Right lobe of liver (tissue), 6 donors: Measurements from ENCODE around the gene SERPINF2. TPM values are rescaled to one million over a fixed set of nuclear protein-coding genes. Genes with fewer than 3 reads are reported as not detected.
A peak's percentile ranks its signal among the peaks of the same experiment; 100 is the strongest.

Experiments used
- ATAC-seq, 4 donors: fragments of 200-7000 bp; cut with Tn5 transposase; one replicate each; pipeline ENCODE4 v1.9.1; 2020; ENCODE audit warnings: mild to moderate bottlenecking in 4 of 4, moderate library complexity in 4 of 4
- DNase-seq, 3 donors: peaks; one replicate each; pipeline ENCODE4 v3.0.0-alpha.2; 2020
- H3K27ac ChIP-seq, 3 donors: fragments of 200-600 bp; one replicate each; pipeline ENCODE4 v1.8.0; 2022
- H3K27me3 ChIP-seq, 2 donors: fragments of 200-600 bp; one replicate each; pipeline ENCODE4 v1.8.0; 2022
- H3K36me3 ChIP-seq, 4 donors: fragments of 200-600 bp; sonication (generic) in 1 of 4; one replicate each; pipeline versions ENCODE4 v1.5.1 to v1.8.0; 2017 to 2022; ENCODE audit warnings: control low read depth in 1 of 4
- H3K4me1 ChIP-seq, 4 donors: fragments of 200-600 bp; sonication (generic) in 1 of 4; one replicate each; pipeline versions ENCODE4 v1.5.1 to v1.8.0; 2017 to 2022; ENCODE audit warnings: control low read depth in 1 of 4
- H3K4me3 ChIP-seq, 3 donors: fragments of 200-600 bp; one replicate each; pipeline ENCODE4 v1.8.0; 2022
- H3K9me3 ChIP-seq, 4 donors: fragments of 200-600 bp; sonication (generic) in 1 of 4; one replicate each; pipeline versions ENCODE4 v1.5.1 to v1.8.0; 2017 to 2022; ENCODE audit warnings: control low read depth in 1 of 4
- CTCF ChIP-seq, 4 donors: fragments of 200-600 bp in 3 of 4; fragments of 450-650 bp in 1 of 4; IDR thresholded peaks; one replicate each; pipeline versions ENCODE4 v1.5.1 to v1.8.0; 2016 to 2022; ENCODE audit warnings: antibody characterized with exemption in 4 of 4, mild to moderate bottlenecking in 2 of 4
- POLR2A ChIP-seq: fragments of 450-650 bp; IDR thresholded peaks from one replicate; pipeline ENCODE4 v1.6.1; 2017; ENCODE audit warnings: antibody characterized with exemption, mild to moderate bottlenecking
- WGBS: methylation state at CpG from one replicate; pipeline ENCODE4 v1.1.6; 2018; ENCODE audit warnings: low coverage, low lambda C conversion rate; ENCODE audit not compliant: insufficient coverage; ENCODE audit errors: missing lambda C conversion rate; 5-methylcytosine and 5-hydroxymethylcytosine counted together
- intact Hi-C, 2 donors: fragments of 100-400 bp; cut with DNase I; formaldehyde crosslinking; loops; one replicate each; pipeline versions ENCODE4 v1.11.2 to v1.14.1; 2022
- total RNA-seq, 6 experiments: library from RNA; depleted of rRNA in 2 of 6; stranded (reverse); fragments of >200 nt in 2 of 6; fragmentation: NEBNext Ultra II Directional in 3 of 6; extraction: Animal tissue kit (Norgen Biotek cat#: 25700) in 3 of 6; gene quantifications; one replicate each; pipeline versions ENCODE4 v1.1.0 to v1.2.4, GENCODE V29; 2016 to 2023
- donor health status: DM: no; HTN: yes; CAD: no.
- donor health status: DM: no; HTN: no; CAD: no.
- donor health status: DM: no; HTN: no; CAD: no.
- donor health status: DM: no; HTN: yes; CAD: no.
- donor health status: DM: no; HTN: yes; CAD: no.

Gene SERPINF2
- total RNA-seq, 6 experiments from 2014 or later, result 1,040 to 1,391 (median 1,137) TPM

- Histone ChIP-seq H3K4me1 (peaks cover 0 to 25% (median 8%) of the 10 kb centered on the region in 4 donors), H3K27ac (peak overlapping the region; percentile 24 to 57 (median 31)), H3K27me3 (no peaks in the 10 kb centered on the region), H3K36me3 (peaks cover 0 to 17% (median 2%) of the 10 kb centered on the region in 4 donors), H3K9me3 (no peaks in the 10 kb centered on the region), H3K4me3 (no peak overlapping the region)
- no peak for DNase-seq
- 49% methylated on average over 8 of the region's 15 CpGs for WGBS
- no peak for TF ChIP-seq POLR2A
- TF ChIP-seq CTCF (IDR thresholded peaks at IDR 0.05), result no peak
- intact Hi-C loops, result loop anchor here (5.0 kb wide), 2 partner anchors 42 to 52 kb away; no protein-coding TSS in a partner anchor
- peak; percentile 2 to 17 (median 5) for ATAC-seq
Measured at GRCh38 chr17:1729966-1730325, 12.7 kb upstream of the SERPINF2 start.

DNA sequence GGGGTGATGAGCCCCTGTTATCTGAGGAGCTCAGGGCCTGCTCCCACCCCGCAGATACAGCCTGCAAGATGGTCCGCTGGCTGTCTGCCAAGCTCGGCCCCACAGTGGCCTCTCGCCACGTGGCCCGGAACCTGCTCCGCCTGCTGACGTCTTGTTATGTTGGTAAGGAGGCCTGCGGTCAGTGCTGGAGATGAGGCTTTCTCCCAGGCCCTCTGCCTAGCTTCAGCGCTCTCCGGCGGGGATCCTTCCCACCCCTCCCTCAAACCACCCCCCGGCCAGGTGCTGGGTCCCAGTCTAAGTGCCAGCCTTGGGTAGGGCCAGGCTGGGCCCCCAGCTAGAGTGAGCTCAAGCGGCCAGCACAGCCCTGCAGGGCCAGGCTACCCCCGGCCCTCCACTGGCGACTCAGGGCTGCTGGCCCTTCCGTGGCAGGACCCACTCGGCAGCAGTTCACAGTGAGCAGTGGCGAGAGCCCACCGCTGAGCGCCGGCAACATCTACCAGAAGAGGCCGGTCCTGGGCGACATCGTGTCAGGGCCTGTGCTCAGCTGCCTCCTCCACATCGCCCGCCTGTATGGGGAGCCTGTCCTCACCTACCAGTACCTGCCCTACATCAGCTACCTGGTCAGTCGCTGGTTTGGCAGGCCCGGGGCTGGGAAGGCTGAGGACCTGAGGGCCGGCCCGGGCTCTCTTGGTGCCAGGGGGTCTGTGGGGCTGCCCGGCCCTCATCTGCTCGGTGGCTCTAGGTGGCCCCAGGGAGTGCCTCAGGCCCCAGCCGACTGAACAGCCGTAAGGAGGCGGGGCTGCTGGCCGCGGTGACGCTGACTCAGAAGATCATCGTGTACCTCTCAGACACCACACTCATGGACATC lies 12.1 kb upstream of the SERPINF2 start:
- DNase-seq (peak in 2 of 3 donors; percentile 71), ATAC-seq (peak; percentile 8 to 47 (median 22))
- 90% methylated on average over 6 of the region's 40 CpGs for WGBS
- H3K9me3 ChIP-seq, result no peaks in the 10 kb centered on the region
- TF ChIP-seq CTCF (IDR thresholded peaks at IDR 0.05) (no peak), POLR2A (no peak)
- H3K4me3 ChIP-seq, result no peak overlapping the region
- intact Hi-C loops, result no loop called here
- peaks cover 0 to 17% (median 2%) of the 10 kb centered on the region in 4 donors for H3K36me3 ChIP-seq
- no peaks in the 10 kb centered on the region for H3K27me3 ChIP-seq
- peak overlapping the region; percentile 24 to 57 (median 31) for H3K27ac ChIP-seq
- H3K4me1 ChIP-seq, result peaks cover 0 to 23% (median 6%) of the 10 kb centered on the region in 4 donors

DNA sequence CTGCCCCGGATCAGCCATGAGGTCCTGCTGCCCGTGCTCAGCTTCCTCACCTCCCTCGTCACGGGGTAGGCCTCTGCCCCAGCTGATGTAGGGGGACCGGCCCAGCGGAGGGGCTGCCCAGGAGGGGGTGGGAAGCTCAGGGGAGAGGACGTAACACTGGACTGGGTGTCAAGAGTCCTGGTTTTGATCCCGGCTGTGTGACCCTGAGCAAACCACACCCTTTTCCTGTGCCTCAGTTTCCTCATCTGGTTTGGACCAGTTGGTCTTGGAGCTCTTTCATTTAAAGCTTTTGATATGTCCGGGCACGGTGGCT lies 11.5 kb upstream of the SERPINF2 start:
- Histone ChIP-seq H3K4me3 (no peak overlapping the region), H3K4me1 (peaks cover 0 to 23% (median 3%) of the 10 kb centered on the region in 4 donors), H3K36me3 (peaks cover 0 to 17% (median 2%) of the 10 kb centered on the region in 4 donors), H3K9me3 (no peaks in the 10 kb centered on the region), H3K27ac (no peak overlapping the region), H3K27me3 (no peaks in the 10 kb centered on the region)
- intact Hi-C loops, result no loop called here
- no CpG with 5 or more reads among the region's 10 CpGs for WGBS
- no peak for DNase-seq
- TF ChIP-seq CTCF (IDR thresholded peaks at IDR 0.05) (no peak), POLR2A (no peak)
- no peak for ATAC-seq

DNA sequence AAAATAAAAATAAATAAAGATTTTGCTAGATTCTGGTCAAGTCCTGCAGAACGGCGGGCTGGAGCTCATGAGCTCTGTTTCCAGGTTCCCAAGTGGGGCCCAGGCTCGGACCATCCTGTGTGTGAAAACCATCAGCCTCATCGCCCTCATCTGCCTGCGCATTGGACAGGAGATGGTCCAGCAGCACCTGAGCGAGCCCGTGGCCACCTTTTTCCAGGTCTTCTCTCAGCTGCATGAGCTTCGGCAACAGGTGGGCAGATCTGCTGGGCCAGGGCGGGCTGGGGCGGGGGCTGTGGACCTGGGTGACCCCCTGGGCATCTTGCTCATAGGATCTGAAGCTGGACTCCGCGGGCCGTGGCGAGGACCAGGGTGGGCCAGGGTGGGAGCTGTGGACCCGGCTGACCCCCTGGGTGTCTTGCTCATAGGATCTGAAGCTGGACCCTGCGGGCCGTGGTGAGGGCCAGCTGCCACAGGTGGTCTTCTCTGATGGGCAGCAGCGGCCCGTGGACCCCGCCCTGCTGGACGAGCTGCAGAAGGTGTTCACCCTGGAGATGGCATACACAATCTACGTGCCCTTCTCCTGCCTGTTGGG lies 10.3 kb upstream of the SERPINF2 start:
- no peak for TF ChIP-seq POLR2A
- TF ChIP-seq CTCF (IDR thresholded peaks at IDR 0.05), result no peak
- no peak overlapping the region for H3K4me3 ChIP-seq
- ATAC-seq (no peak), DNase-seq (no peak)
- H3K9me3 ChIP-seq, result no peaks in the 10 kb centered on the region
- H3K27me3 ChIP-seq, result no peaks in the 10 kb centered on the region
- peaks cover 0 to 23% (median 5%) of the 10 kb centered on the region in 4 donors for H3K4me1 ChIP-seq
- no CpG with 5 or more reads among the region's 22 CpGs for WGBS
- peaks cover 0 to 17% (median 2%) of the 10 kb centered on the region in 4 donors for H3K36me3 ChIP-seq
- intact Hi-C loops, result no loop called here
- no peak overlapping the region for H3K27ac ChIP-seq
